HG03571 (cell line): ENCODE results near the gene CFAP46.

Source experiments
- ATAC-seq: cut with Tn5 transposase; IDR thresholded peaks from one replicate; pipeline ENCODE4 v1.9.1; 2021; ENCODE audit not compliant: unreplicated experiment

The CFAP46 gene

GRCh38 chr10:132882069-132882951 is 60.1 kb downstream of the CFAP46 start:
- ATAC-seq = no peak

GRCh38 chr10:132881186-132881920 is 61.0 kb downstream of the CFAP46 start:
- ATAC-seq = no peak

- ATAC-seq = no peak
Observed at GRCh38 chr10:132880128-132880981, 62.0 kb downstream of the CFAP46 start.

GRCh38 chr10:132879408-132880127 is 62.8 kb downstream of the CFAP46 start:
- no peak for ATAC-seq

GRCh38 chr10:132878730-132879407 is 63.5 kb downstream of the CFAP46 start:
- no peak for ATAC-seq

- ATAC-seq = no peak
Observed at GRCh38 chr10:132878091-132878729, 64.2 kb downstream of the CFAP46 start.

- ATAC-seq = no peak
Observed at GRCh38 chr10:132877473-132877872, 64.9 kb downstream of the CFAP46 start.

- no peak for ATAC-seq
Observed at GRCh38 chr10:132876993-132877431, 65.4 kb downstream of the CFAP46 start.

GRCh38 chr10:132876131-132876860 is 66.1 kb downstream of the CFAP46 start:
- ATAC-seq = no peak

GRCh38 chr10:132875435-132875834 is 66.9 kb downstream of the CFAP46 start:
- no peak for ATAC-seq

GRCh38 chr10:132873395-132873794 is 69.0 kb downstream of the CFAP46 start:
- ATAC-seq = no peak

- ATAC-seq = no peak
Observed at GRCh38 chr10:132872658-132873057, 69.7 kb downstream of the CFAP46 start.

- ATAC-seq = no peak
Observed at GRCh38 chr10:132870426-132870825, 71.9 kb downstream of the CFAP46 start.

- ATAC-seq = no peak
Observed at GRCh38 chr10:132869621-132870020, 72.7 kb downstream of the CFAP46 start.

GRCh38 chr10:132868995-132869394 is 73.4 kb downstream of the CFAP46 start:
- ATAC-seq = no peak

- ATAC-seq = no peak
Observed at GRCh38 chr10:132867801-132868644, 74.3 kb downstream of the CFAP46 start.

- ATAC-seq = no peak
Observed at GRCh38 chr10:132866601-132867381, 75.6 kb downstream of the CFAP46 start.
